ENCODE data around the gene BRSK2.
"Not testable (repeated sequence)": the region's sequence is repeated elsewhere in the genome, so short reads cannot be mapped to it uniquely, and the experiment has no call there.

The BRSK2 gene

DNA sequence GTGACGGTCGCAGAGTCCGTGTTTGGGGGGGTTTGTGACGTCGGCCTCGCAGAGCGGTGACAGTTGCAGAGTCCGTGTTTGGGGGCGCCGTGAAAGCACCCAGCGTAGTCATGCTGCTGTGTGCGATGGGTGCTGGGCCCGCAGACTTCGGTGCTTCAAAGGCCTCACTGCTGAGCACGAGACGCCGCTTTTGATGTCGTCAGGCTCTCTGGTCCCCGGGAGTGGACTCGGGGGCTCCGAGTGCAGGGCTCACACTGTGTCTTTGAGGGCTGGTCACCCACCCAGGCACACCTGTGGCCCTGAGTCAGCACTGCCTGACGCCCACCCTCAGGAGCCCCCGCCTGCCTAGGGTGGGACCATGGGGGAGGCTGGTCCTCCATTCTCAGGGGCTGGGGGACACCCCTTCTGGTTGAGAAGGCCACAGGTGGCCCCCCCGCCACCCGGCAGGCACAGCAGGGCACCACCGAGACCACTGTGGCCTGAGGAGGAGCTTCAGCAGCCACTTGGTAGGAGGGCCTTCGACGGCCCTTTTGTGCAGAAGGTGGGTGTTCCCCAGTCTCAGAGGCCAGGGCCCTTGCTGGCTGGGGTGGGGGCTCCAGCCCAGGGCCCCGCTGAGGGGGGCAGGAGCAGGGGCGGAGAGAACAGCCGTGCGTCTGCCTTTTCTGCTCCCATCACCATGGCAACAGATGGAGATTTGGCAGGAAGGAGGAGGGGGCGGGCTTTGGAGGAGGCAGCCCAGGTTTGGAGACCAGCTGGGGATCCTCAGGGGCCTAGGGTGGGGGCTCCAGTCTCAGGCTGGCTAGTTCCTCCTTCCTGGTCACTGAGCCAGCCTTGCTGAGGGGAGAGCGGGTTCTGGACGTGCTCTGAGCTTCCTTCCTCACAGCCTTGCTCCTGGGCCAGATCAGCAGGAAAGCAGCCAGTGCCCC is 20.9 kb downstream of the BRSK2 start:
- DNase-seq: no peak

DNA sequence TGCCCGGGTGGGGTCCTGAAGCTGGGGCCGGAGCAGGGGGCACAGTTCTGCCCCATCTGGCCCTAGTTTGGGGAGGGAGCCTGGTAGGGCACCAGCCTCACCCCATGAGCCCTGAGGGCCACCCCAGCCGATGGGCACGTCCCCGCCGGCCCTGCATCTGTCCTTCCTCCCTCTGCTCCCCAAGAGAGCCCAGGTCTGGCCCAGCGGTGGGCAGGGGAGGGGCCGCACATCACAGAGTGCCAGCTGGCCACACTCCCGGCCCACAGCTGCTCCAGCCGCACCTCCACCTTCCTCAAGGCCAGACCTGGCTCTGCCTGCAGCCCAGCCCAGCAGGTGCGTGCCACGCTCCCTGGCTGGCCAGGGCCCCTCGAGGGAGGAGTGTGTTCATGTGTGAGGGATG is 21.6 kb downstream of the BRSK2 start:
- DNase-seq: no peak

DNA sequence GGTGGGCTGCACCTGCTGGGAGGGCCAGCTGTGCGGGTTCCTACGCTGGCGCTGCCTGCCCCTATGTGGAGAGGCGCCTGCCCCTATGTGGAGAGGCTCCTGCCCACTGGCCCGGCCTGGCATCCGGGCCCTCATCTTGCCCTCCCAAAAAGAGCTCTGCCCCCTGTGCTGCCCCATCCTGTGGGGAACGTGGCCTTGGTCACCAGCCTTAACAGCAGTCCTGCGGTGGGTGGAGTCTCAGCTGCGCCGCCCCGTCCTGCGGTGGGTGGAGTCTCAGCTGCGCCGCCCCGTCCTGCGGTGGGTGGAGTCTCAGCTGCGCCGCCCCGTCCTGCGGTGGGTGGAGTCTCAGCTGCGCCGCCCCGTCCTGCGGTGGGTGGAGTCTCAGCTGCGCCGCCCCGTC is 22.0 kb downstream of the BRSK2 start:
- not testable (repeated sequence) for DNase-seq

GRCh38 chr11:1412377-1413095 is 22.8 kb downstream of the BRSK2 start:
- no peak for DNase-seq

DNA sequence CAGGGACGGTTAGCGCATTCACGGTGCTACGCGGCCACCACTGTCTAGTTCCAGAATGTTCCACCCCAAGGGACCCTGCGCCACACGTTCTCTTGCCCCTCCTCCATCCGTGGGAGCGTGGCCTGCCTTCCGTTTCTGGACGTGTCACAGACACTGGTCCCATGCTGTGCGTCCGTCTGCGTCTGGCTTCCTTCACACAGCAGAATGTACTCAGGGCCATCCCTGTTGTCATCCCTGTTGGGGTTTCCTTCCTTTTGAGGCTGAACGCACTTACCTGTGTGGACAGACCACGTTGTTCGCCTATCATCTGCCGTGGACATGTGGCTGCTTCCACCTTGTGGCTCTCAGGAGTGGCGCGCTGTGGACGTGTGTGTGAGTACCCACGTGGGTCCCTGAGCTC is 24.9 kb downstream of the BRSK2 start:
- no peak for DNase-seq

GRCh38 chr11:1415631-1416030 is 25.9 kb downstream of the BRSK2 start:
- no peak for DNase-seq

DNA sequence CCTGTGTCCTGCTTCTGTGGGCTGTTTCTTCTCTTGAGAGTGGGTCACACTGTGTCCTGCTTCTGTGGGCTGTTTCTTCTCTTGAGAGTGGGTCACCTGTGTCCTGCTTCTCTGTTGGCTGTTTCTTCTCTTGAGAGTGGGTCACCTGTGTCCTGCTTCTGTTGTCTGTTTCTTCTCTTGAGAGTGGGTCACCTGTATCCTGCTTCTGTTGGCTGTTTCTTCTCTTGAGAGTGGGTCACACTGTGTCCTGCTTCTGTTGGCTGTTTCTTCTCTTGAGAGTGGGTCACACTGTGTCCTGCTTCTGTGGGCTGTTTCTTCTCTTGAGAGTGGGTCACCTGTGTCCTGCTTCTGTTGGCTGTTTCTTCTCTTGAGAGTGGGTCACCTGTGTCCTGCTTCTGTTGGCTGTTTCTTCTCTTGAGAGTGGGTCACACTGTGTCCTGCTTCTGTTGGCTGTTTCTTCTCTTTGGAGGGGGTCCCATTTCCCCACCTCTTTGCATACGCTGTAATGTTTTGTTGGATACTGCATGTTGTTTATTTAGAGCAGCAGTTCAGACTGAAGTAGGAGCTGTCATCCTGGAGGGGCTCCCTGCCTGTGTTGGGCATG is 28.6 kb downstream of the BRSK2 start:
- DNase-seq: not testable (repeated sequence)

DNA sequence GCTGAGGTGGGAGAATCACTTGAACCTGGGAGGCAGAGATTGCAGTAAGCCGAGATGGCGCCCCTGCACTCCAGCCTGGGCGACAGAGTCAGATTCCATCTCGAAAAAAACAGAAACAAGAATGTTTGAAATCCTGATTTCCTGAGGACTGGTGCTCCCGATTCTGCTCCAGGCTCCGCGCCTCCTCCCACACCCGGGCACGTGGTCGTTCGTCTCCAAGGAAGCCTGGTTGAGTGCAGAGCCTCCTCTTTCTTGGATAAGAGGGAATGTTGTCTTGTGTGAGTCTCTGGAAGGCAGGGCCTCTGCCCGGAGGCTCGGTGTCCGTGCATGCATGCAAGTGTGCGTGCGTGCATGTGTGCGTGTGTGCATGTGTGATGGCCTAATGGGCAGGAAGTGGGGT is 30.1 kb downstream of the BRSK2 start:
- no peak for DNase-seq

GRCh38 chr11:1421291-1421690 is 31.6 kb downstream of the BRSK2 start:
- DNase-seq: no peak

GRCh38 chr11:1422481-1422880 is 32.7 kb downstream of the BRSK2 start:
- no peak for DNase-seq

DNA sequence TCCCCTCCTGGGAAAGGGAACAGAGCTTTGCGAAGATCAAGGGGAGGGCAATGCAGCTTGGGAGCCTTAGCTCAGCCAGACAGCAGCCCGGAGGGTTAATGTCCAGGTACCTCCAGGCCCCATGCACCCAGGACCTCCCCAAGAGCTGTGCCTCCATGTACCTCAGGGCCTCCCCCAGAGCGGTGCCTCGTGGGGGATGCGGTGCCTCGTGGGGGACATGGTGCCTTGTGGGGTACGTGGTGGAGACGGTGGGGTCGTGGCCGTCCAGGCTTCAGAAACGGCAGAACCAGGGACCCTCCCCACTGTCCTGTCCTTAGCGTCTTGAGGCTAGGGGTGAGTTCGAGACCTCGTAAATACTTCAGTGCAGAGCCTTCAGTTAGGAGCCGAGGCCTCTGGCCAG is 33.2 kb downstream of the BRSK2 start:
- no peak for DNase-seq

DNA sequence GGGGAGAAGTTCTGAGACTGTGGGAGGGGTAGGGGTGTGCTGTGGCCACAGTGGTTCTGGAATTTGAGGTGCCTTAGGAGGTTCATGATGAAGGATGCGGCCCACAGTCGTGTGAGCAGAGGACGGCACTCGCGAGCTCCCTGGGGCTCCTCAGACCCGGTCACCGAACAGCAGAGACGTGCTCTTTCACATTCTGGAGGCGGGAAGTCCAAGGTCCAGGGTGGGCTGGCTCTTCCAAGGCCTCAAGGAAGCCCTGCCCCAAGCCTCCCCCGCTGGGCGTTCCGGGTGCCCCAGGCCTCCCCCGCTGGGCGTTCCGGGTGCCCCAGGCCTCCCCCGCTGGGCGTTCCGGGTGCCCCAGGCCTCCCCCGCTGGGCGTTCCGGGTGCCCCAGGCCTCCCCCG is 33.7 kb downstream of the BRSK2 start:
- DNase-seq: not testable (repeated sequence)

DNA sequence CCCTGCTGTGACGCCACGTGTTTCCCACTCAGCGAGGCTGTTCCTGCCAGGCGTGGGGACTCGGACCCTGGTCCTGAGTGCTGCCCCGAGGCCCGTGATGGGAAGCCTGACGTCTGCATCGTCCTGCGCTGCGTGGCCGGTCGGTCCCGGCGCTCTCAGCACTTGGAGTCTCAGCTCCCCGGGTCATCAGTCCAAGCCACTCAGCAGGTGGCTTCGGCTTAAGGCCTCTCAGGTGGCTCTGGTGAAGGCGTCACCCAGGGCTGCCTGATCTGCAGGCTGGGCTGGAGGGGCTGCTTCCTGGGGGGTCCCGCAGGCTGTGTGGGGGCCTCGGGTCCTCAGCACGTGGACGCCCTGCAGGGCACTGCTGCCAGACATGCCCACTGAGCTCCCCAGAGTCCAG is 35.3 kb downstream of the BRSK2 start:
- DNase-seq: no peak

DNA sequence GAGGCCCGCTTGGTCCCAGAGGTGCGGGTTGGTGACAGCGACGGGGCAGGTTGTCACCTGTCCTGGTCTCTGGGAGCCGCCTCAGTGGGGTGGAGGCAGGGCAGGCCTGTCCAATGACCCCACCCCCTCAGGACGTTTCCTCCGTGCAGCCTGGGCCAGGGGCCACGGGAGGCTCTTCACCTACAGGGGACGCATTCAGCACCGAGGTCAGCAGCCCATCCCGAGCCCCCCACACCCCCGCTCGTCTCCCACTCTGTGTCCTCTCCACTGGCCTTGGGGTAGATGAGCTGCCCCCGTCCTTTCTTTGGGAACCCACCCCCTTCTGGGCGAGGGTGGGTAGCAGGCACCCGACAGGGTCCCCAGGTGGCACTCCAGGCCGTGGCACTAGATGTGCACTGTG is 35.7 kb downstream of the BRSK2 start:
- DNase-seq: no peak

GRCh38 chr11:1428762-1429316 is 39.1 kb downstream of the BRSK2 start:
- no peak for DNase-seq

- no peak for DNase-seq
These were observed 43.8 kb downstream of the BRSK2 start for GRCh38 chr11:1433568-1433967.

GRCh38 chr11:1433977-1434640 is 44.4 kb downstream of the BRSK2 start:
- no peak for DNase-seq

DNA sequence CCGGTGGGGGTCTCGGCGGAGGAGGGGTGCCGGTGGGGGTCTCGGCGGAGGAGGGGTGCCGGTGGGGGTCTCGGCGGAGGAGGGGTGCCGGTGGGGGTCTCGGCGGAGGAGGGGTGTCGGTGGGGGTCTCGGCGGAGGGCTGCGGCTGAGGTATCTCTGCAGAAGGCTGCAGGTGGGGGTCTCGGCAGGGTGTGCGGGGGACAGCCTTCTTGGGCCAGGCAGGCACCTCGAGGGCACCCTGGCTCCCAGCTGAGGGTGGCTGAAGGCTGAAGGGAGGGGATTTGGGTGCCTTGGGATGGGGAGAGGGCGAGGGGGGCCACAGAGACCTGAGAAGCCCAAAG is 45.7 kb downstream of the BRSK2 start:
- DNase-seq: not testable (repeated sequence)

DNA sequence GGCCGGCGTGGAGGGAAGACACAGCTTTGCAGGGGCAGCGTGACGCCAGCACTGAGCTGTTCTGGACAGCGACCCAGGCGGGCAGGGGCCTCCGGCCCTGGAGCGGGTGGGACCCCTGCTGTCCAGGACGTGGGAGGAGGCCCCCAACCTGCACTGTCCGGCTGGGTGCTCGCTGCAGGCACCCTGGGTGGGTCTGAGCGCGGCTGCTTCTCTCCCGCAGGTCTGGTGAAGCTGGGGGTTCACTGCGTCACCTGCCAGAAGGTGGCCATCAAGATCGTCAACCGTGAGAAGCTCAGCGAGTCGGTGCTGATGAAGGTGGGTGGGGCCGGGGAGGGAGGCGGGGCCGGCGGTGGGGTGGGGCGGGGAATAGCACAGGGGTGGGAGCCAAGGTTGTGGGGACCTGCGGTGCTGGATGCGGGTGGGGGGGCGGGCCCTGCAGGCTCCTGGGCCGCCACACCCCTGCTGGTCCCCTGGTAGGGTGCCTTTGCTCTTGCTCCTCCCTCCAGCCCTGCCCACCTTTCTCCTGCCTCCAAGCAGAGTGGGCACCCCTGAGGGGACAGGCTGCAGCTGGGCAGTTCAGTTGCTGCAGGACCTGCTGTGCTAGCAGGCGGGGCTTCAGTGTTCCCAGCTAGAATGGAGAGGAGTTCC is 46.2 kb downstream of the BRSK2 start:
- DNase-seq: no peak

DNA sequence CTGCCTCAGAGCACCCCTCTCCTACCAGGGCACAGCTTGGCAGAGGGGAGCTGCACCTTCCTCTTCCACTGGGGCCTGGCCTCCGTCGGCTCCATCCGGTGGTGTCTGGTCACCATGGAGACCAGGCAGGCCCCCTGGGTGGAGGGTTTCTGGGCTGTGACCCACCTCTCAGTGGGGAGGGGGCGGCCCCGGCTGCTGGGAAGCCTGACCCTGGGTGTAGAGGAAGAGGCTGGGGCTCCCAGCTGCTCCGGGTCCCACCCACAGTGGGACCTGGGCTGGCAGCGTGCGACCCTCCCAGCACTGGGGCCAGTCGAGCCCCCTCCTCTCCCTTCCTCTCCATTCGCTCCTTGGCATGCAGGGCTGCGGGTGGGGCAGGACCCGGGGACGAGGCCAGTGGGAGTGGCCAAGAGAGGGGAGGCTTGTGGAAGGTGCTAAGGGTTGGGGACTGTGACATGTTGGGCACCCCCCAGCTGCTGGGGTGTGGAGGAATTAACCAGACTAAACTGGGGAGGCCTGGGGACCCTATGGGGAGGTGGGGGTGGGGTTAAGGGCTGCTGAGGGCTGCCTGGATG is 46.8 kb downstream of the BRSK2 start:
- no peak for DNase-seq

GRCh38 chr11:1437500-1437899 is 47.8 kb downstream of the BRSK2 start:
- no peak for DNase-seq

All from stimulated activated naive CD4-positive, alpha-beta T cell treated with Interleukin-2 at 50 U/mL for 16 hours (primary cell).